Kasumi-1 (cell line): ENCODE data around the gene MRO.
"Not testable (repeated sequence)": the region's sequence is repeated elsewhere in the genome, so short reads cannot be mapped to it uniquely, and the experiment has no call there.

Experiments used
- DNase-seq, 2 experiments: peaks; one replicate each; lab custom pipeline; 2025; lab: John Stamatoyannopoulos, UW

Gene MRO

GRCh38 chr18:50792885-50793284 is 26.9 kb downstream of the MRO start:
- DNase-seq, result no peak

GRCh38 chr18:50791599-50792438 is 28.0 kb downstream of the MRO start:
- no peak for DNase-seq

- no peak for DNase-seq
Measured at GRCh38 chr18:50790948-50791347, 28.9 kb downstream of the MRO start.

DNA sequence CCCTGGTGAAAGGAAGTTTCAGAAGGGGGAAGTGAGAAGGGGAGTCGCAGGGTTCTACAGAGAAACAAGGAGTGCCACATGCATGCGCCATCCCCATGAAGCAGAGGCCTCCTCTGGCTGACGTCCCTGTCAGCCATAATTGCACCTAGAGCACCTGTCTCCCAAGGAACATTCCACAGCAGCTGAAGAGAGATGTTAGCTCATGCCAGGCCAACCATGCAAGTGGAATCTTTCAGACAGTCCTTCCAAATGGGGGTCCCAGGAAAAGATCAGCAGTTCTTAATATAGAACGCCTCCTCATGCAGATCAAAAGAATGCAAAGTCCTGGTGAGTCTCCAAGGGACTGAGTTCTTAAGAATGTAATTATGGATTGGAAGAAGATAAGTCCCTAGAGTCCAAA is 29.6 kb downstream of the MRO start:
- no peak for DNase-seq

DNA sequence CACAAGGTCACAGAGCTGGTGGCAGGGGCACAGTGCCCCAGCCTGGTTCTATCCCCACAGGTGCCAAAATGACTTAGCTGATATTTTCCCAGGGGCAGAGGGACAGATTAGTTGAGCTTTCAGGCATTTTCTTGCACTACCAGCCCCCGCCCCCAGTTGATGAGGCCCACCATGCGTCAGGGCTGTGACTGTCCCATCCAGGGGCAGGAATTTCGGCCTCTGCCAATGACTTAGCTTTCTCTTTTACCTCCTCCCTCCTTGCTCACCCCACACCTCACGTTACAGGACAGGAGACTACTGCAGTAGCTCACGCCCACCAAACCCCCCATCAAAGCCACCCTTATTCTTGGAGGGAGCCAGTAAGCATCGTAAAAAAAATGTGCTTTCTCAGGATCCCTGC is 31.5 kb downstream of the MRO start:
- no peak for DNase-seq

DNA sequence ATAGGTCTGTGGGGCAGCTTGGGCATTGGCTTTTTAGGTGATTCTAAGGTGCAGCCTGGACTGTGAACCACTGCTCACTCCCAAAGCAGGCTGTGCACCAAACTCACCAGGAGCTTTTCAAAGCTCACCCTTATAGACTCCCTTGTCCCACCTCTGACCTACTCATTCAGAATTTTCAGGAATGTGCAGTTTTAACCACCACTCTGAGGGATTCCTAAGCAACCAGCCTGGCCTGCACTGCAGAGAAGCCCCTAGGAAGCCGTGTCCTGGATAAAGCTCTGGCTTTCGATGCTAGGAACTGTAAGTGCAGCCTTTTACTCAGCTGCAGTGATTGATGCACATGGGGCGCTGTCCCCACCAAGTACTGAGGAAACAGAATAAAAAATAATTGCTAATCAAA is 33.0 kb downstream of the MRO start:
- no peak for DNase-seq

DNA sequence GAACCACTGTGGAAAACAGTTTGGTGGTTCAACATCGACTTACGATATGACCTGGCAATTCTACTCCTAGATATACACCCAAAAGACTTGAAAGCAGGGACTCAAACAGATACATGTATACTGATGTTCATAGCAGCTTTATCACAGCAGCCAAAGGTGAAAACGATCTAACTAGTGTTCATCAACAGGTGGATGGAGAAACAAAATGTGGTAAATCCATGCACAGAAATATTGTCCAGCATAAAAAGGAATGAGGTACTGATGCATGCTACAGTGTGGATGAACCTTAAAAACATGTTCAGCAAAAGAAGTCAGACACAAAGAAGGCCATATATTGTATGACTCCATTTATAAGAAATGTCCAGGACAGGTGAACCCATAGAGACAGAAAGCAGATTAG is 36.3 kb downstream of the MRO start:
- DNase-seq, result no peak

GRCh38 chr18:50779021-50779420 is 40.8 kb downstream of the MRO start:
- not testable (repeated sequence) for DNase-seq

DNA sequence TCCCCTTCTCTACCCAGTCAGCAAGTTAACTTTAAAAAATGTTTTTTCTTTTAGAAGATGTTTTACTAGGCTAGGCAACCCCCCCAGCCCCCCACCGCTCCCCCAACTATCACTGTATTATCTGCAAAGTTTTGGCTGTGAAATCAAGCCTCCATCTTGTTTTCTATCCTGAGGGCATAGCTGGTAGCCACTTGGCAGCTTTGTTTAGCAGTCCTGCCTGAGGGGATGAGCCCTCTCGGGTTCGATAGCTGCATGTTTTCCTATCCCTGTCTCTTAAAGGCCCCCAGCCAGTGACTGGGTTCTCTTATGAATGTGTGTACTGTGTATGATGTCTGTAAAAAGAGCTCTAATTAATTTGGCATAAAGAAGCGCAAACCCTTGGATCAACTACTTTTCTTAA is 43.4 kb downstream of the MRO start:
- no peak for DNase-seq

- no peak for DNase-seq
Measured at GRCh38 chr18:50775726-50776125, 44.1 kb downstream of the MRO start.

GRCh38 chr18:50775207-50775606 is 44.6 kb downstream of the MRO start:
- no peak for DNase-seq

DNA sequence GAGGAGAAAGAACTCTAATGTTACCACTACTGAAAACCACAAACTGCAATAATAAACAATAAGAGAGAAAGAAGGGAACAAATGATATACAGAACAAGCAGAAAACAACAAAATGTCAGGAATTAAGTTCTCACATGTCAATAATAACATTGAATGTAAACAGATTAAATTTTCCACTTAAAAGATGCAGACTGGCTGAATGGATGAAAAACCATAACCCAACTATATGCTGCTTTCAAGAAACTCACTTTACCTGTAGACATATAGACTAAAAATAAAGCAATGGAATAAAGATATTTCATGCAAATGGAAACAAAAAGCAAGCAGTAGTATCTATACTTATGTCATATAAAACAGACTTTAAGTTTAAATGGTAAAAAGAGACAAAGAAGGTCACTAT is 50.4 kb downstream of the MRO start:
- no peak for DNase-seq

GRCh38 chr18:50757358-50757757 is 62.5 kb downstream of the MRO start:
- no peak for DNase-seq

GRCh38 chr18:50754297-50754696 is 65.5 kb downstream of the MRO start:
- no peak for DNase-seq

DNA sequence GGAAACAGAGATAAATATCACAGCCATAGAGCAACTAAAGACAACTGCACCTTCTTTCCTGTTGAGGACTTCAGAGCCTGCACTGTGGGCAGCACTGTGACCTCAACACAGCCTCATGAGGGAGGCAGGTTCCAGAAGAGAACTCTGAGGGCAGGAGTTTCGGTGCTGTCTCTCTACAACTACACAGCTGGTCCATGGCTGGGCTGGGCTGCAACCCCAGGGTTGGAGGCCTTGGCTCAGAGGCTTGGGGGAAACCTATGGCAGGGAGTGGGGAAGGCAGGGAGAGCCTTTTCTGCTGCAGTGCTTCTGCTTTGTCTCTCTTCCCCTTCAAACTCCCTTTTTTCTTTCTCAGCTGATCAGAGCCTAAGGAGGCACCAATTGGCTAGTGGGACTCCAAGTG is 66.5 kb downstream of the MRO start:
- DNase-seq, result no peak

DNA sequence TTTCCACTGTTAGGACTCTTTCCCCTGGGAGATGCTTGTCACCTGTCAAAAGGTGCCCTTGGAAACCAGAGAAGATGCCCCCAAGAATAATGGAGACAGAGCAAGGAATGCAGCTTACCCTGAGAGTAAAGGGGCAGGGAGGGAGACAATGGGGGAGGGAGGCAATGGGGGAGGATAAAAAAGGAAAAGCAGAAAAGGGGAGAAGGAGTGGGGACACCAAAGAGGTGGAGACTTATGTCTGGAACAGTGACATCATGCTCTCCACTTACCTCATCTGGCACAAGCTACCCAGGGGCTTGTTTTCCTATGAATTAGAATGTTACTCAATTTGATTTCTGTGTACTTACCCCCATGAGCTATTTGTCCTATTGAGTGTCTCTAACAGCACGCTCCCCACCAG is 67.9 kb downstream of the MRO start:
- DNase-seq, result no peak

DNA sequence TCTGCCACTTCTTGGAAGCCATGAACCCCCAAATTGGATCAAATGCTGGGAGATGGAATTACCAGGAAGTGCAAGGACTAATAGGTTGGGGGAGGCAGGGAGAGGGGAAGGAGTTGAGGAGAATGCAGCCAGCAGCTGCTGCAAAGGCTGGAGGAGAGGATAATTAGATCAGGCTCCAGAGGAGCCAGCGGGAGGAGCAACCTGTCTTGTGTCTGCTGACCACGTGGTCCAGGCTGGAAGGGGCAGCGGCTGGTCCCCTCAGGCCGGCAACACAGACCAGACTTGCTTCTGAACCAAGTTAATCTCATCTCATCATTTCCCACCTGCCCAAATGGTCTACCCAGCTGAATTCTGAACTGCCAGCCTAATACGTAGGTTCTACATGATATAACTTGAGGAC is 68.3 kb downstream of the MRO start:
- DNase-seq, result no peak

GRCh38 chr18:50750546-50750945 is 69.3 kb downstream of the MRO start:
- DNase-seq, result no peak

GRCh38 chr18:50749945-50750344 is 69.9 kb downstream of the MRO start:
- no peak for DNase-seq

GRCh38 chr18:50749421-50749820 is 70.4 kb downstream of the MRO start:
- DNase-seq, result no peak

GRCh38 chr18:50748243-50749229 is 71.3 kb downstream of the MRO start:
- DNase-seq, result no peak

DNA sequence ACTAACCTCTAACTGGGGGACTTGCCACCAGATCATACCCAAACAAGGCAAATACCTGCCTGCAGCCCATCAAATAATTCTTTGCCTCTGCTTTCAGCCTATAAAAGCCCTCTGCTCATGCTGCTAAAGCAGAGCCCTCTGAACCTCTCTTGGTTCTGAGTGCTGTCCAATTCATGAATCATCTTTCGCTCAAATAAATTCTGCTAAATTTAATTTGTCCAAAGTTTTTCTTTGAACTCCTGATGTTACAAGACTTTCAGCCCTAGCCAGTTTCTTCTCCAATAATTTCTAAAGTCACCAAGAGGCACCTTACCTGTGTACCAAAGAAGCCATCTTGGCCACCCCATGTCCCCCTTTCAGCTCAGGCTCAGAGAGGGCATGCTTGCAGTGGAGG is 72.0 kb downstream of the MRO start:
- DNase-seq, result no peak

DNA sequence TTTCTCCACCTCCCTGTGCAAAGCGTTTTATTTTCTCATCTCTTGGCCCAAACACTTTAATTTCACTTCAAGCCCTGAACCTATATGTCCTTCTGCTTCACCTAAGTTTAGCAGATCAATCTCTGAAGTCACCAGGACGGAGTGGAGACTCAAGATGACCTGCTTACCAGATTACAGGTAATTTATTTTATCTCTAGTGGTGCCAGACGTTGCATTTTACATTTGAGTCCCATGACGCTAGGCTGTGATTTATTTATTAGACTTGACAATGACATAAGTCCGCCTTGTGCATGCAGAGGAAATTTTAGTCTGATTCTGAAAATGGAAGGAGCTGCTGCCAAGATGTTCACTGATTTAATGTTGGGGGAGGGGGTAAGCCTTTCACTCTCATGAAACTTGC is 73.9 kb downstream of the MRO start:
- DNase-seq, result no peak
